Erythroblast (primary cell): ENCODE data around the gene AURKA.

ENCODE experiments used
- GATA1 ChIP-seq: IDR thresholded peaks from 2 replicates; pipeline ENCODE4 v1.6.1; 2011; ENCODE audit warnings: low read depth, mild to moderate bottlenecking, control low read depth, low read length, moderate library complexity
- POLR2A ChIP-seq: IDR thresholded peaks from 2 replicates; pipeline ENCODE4 v1.6.1; 2011; ENCODE audit warnings: mild to moderate bottlenecking, low read length

DNA sequence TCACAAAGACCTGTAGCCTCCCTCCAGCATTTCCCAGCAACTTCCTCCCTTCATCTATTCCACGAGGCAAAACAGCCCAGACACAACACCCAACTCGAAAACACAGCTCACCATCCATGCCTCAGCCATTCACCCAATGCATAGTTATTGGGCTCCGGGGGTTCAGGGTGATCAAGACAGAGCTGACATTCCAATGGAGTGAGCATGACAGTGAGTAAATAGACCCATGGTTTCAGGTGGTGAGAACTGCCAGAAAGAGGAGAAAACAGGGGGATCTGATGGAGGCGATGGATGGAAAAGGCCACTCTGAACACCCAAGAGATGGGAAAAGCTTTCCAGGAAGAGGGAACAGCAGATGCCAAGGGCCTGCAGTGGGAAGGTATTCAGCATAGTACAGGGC, 25.9 kb upstream of the AURKA start:
- TF ChIP-seq POLR2A (no peak), GATA1 (no peak)
